Breast epithelium (tissue), 4 donors: ENCODE results near the gene RBM48. TPM values are rescaled to one million over a fixed set of nuclear protein-coding genes. Genes with fewer than 3 reads are reported as not detected.

Experiments used
- DNase-seq, 2 donors: peaks; one replicate each; pipeline ENCODE4 v3.0.0-alpha.2; 2019; ENCODE audit warnings: low spot score in 2 of 2
- H3K27ac ChIP-seq, 2 donors: fragments of 200-600 bp; sonication (generic) in 1 of 2; one replicate each; pipeline ENCODE4 v1.5.1; 2016 to 2019; ENCODE audit warnings: mild to moderate bottlenecking in 1 of 2
- H3K27me3 ChIP-seq, 2 donors: fragments of 200-600 bp; sonication (generic) in 1 of 2; one replicate each; pipeline versions ENCODE4 v1.5.1 to v1.6.0; 2017 to 2019; ENCODE audit warnings: control low read depth in 1 of 2, mild to moderate bottlenecking in 1 of 2
- H3K36me3 ChIP-seq: fragments of 200-600 bp; one replicate; pipeline ENCODE4 v1.5.1; 2019
- H3K4me1 ChIP-seq, 2 donors: fragments of 200-600 bp; sonication (generic); one replicate each; pipeline ENCODE4 v1.5.1; 2016 to 2019; ENCODE audit warnings: control low read depth in 1 of 2
- H3K4me3 ChIP-seq, 3 donors: fragments of 200-600 bp; sonication (generic); 1 replicate in 2 of 3; 2 replicates in 1 of 3; pipeline ENCODE4 v1.5.1; 2016 to 2019; ENCODE audit warnings: mild to moderate bottlenecking in 3 of 3, moderate library complexity in 2 of 3
- H3K9me3 ChIP-seq, 2 donors: fragments of 200-600 bp; sonication (generic) in 1 of 2; one replicate each; pipeline ENCODE4 v1.5.1; 2016 to 2019; ENCODE audit warnings: control low read depth in 1 of 2
- POLR2A ChIP-seq: fragments of 450-650 bp; IDR thresholded peaks from one replicate; pipeline ENCODE4 v1.6.1; 2016; ENCODE audit warnings: antibody characterized with exemption, mild to moderate bottlenecking, moderate library complexity
- POLR2AphosphoS5 ChIP-seq, 3 donors: sonication (generic); formaldehyde crosslinking; IDR thresholded peaks; one replicate each; pipeline ENCODE4 v1.6.1; 2017; ENCODE audit warnings: antibody characterized with exemption in 3 of 3
- intact Hi-C: fragments of 100-400 bp; cut with DNase I; formaldehyde crosslinking; loops from one replicate; pipeline ENCODE4 v1.15.1; 2023; ENCODE audit warnings: low total_unique reads
- total RNA-seq, 3 donors: library from RNA; depleted of rRNA; stranded (reverse); fragments of >200 nt; gene quantifications; one replicate each; pipeline ENCODE4 v1.1.0, GENCODE V29; 2016
- TF ChIP-seq, protein P1 (sequence below), 3 donors: fragments of 450-650 bp; IDR thresholded peaks; one replicate each; pipeline ENCODE4 v1.5.1; 2016 to 2017; ENCODE audit warnings: antibody characterized with exemption in 3 of 3, mild to moderate bottlenecking in 3 of 3, moderate library complexity in 3 of 3

Gene RBM48
- total RNA-seq, 3 donors from 2014 or later = 10.8 to 18.7 (median 12.0) TPM

DNA sequence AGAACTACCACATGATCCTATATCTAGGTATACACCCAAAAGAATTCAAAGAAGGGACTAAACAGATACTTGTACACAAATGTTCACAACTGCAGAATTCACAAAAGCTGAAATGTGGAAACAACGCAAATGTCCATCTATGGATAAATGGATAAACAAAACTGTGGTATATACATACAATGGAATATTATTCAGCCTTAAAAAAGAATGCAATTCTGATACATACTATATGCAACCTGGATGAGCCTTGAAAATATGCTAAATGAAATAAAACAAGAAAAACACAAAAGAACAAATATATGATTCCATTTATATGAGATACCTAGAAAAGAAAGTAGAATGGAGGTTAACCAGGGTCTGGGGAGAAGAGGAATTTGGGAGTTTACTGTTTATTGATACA, 54.4 kb downstream of the RBM48 start:
- no peaks in the 10 kb centered on the region for H3K36me3 ChIP-seq
- no peak for DNase-seq
- intact Hi-C loops = loop anchor here (10.0 kb wide), 1 partner anchor 72 kb away; no protein-coding TSS in a partner anchor

DNA sequence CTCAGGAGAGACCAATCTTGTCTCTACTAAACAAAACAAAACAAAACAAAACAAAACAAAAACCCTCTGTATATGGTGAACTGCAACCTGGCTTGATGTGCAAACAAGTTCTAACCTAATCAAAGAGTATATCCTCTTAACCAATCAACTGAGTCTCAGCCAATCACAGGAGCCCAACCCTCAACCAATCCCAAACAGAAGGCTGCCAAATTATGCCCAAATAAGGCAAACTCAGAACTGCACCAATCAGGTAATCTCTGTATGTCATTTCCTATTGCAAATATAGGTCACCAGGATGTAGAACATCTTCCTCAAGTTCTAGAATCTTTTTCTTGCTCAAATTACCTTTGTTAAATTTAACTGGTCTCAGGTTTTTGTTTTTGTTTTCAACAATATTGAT, 56.4 kb downstream of the RBM48 start:
- no peaks in the 10 kb centered on the region for H3K27me3 ChIP-seq
- H3K4me1 ChIP-seq = peaks cover 0 to 9% of the 10 kb centered on the region in 2 donors
- DNase-seq = no peak
- no peak overlapping the region for H3K27ac ChIP-seq
- intact Hi-C loops = loop anchor here (10.0 kb wide), 1 partner anchor 70 kb away; no protein-coding TSS in a partner anchor
- no peaks in the 10 kb centered on the region for H3K9me3 ChIP-seq
- no peaks in the 10 kb centered on the region for H3K36me3 ChIP-seq
- H3K4me3 ChIP-seq = no peak overlapping the region
- TF ChIP-seq POLR2AphosphoS5 (IDR thresholded peaks at IDR 0.05) (no peak), POLR2A (no peak)
- TF ChIP-seq, protein P1, sequence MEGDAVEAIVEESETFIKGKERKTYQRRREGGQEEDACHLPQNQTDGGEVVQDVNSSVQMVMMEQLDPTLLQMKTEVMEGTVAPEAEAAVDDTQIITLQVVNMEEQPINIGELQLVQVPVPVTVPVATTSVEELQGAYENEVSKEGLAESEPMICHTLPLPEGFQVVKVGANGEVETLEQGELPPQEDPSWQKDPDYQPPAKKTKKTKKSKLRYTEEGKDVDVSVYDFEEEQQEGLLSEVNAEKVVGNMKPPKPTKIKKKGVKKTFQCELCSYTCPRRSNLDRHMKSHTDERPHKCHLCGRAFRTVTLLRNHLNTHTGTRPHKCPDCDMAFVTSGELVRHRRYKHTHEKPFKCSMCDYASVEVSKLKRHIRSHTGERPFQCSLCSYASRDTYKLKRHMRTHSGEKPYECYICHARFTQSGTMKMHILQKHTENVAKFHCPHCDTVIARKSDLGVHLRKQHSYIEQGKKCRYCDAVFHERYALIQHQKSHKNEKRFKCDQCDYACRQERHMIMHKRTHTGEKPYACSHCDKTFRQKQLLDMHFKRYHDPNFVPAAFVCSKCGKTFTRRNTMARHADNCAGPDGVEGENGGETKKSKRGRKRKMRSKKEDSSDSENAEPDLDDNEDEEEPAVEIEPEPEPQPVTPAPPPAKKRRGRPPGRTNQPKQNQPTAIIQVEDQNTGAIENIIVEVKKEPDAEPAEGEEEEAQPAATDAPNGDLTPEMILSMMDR (IDR thresholded peaks at IDR 0.05) = no peak

More for the DNA sequence above, 54.4 kb downstream of the RBM48 start:
- TF ChIP-seq POLR2A = no peak
- no peak for TF ChIP-seq POLR2AphosphoS5 (IDR thresholded peaks at IDR 0.05)
- TF ChIP-seq, protein P1 (IDR thresholded peaks at IDR 0.05) = no peak
- no peaks in the 10 kb centered on the region for H3K4me1 ChIP-seq
- H3K4me3 ChIP-seq = no peak overlapping the region
- H3K27ac ChIP-seq = no peak overlapping the region
- no peaks in the 10 kb centered on the region for H3K9me3 ChIP-seq
- no peaks in the 10 kb centered on the region for H3K27me3 ChIP-seq

DNA sequence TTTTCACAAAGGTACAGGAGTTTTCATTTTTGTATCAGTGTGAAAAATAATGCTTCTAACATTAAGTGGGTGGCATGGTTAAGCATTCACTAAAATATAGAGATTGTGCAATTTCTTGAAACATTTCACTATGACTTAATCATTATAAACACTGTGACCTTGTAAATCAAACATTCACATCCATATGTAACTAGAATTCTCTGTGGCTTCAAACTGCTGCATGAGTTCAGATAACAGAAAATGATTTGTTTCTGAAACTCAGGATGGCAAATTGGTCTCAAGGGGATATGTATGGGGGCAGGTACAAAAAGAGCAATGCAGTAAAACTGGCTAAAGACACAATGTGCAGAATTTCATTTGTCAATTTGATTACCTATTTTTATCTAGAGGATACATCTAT, 57.8 kb downstream of the RBM48 start:
- intact Hi-C loops = loop anchor here (10.0 kb wide), 1 partner anchor 68 kb away; no protein-coding TSS in a partner anchor
- Histone ChIP-seq H3K36me3 (no peaks in the 10 kb centered on the region), H3K27ac (no peak overlapping the region), H3K4me1 (peaks cover 0 to 9% of the 10 kb centered on the region in 2 donors), H3K4me3 (no peak overlapping the region), H3K27me3 (no peaks in the 10 kb centered on the region), H3K9me3 (no peaks in the 10 kb centered on the region)
- no peak for DNase-seq
- TF ChIP-seq, protein P1 (IDR thresholded peaks at IDR 0.05) = no peak
- no peak for TF ChIP-seq POLR2A
- TF ChIP-seq POLR2AphosphoS5 (IDR thresholded peaks at IDR 0.05) = no peak

DNA sequence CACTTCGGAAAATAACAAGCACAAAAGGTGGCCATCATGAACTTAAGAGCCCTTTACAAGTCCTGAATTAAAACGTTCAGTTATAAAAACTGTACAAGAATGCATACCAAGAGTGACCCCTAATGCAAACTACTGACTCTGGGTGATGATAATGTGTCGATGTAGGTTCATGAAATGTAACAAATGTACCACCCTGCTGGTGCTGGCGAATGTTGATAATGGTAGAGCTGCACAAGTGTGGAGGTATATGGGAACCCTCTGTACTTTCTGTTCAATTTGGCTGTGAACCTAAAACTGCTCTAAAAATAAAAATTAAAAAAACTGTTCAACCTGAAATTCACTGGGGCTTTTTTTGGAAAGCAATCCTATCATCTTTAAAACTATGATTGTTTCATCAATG, 58.2 kb downstream of the RBM48 start:
- Histone ChIP-seq H3K4me3 (no peak overlapping the region), H3K4me1 (peaks cover 0 to 9% of the 10 kb centered on the region in 2 donors), H3K27ac (no peak overlapping the region), H3K36me3 (no peaks in the 10 kb centered on the region), H3K9me3 (no peaks in the 10 kb centered on the region), H3K27me3 (no peaks in the 10 kb centered on the region)
- intact Hi-C loops = loop anchor here (10.0 kb wide), 1 partner anchor 68 kb away; no protein-coding TSS in a partner anchor
- TF ChIP-seq, protein P1 (IDR thresholded peaks at IDR 0.05) = no peak
- TF ChIP-seq POLR2AphosphoS5 (IDR thresholded peaks at IDR 0.05) = no peak
- no peak for TF ChIP-seq POLR2A
- no peak for DNase-seq

Other genes with a start within 250 kb of the RBM48 start
- gene GATAD1, start 81.3 kb upstream of the RBM48 start, total RNA-seq = 10 to 100 TPM; 42.6 to 74.9 (median 51.5) TPM
- gene ERVW-1, start 50.8 kb upstream of the RBM48 start, total RNA-seq = not detected
- 10 to 100 TPM; 20.2 to 52.8 (median 34.4) TPM for gene PEX1, start 275 bp upstream of the RBM48 start, total RNA-seq
- gene FAM133B, start 61.6 kb downstream of the RBM48 start, total RNA-seq = 10 to 100 TPM; 25.0 to 38.2 (median 30.5) TPM